GM12878 (cell line): Measurements from ENCODE around the gene ADAM30. TPM values are rescaled to one million over a fixed set of nuclear protein-coding genes. Genes with fewer than 3 reads are reported as not detected.

Experiments
- ATAC-seq: fragments of 200-7000 bp; cut with Tn5 transposase; 3 replicates; pipeline ENCODE4 v1.9.1; 2020; ENCODE audit warnings: mild to moderate bottlenecking, moderate library complexity
- Bru-seq: library from RNA; stranded (reverse); fragments of 400-500 nt; gene quantifications from one replicate; lab custom pipeline; 2021; lab: Mats Ljungman, UMichigan
- BruChase-seq, 2 experiments: library from RNA; stranded (reverse); fragments of 400-500 nt; gene quantifications; one replicate each; lab custom pipeline; 2021; lab: Mats Ljungman, UMichigan
- BruUV-seq: library from RNA; stranded (reverse); fragments of 400-500 nt; replicated peaks from 2 replicates; lab custom pipeline; 2021; lab: Mats Ljungman, UMichigan
- CTCF ChIA-PET: fragments of 300-600 bp; sonication (Branson Sonifier 250); formaldehyde crosslinking; extraction: SDS; loops from one replicate; lab custom pipeline; 2021; ENCODE audit warnings: inconsistent platforms; lab: Yijun Ruan, JAX
- POLR2A ChIA-PET: fragments of 350-600 bp; formaldehyde crosslinking; extraction: SDS; loops from one replicate; lab custom pipeline; 2021; ENCODE audit warnings: inconsistent platforms; lab: Charles Lee
- RAD21 ChIA-PET: fragments of 300-600 bp; sonication (Branson Sonifier 250); formaldehyde crosslinking; loops from one replicate; lab custom pipeline; 2023; ENCODE audit warnings: antibody characterized with exemption; ENCODE audit not compliant: unreplicated experiment; lab: Charles Lee
- SMC1A ChIA-PET: fragments of 300-600 bp; sonication (Branson Sonifier 250); formaldehyde crosslinking; loops from one replicate; lab custom pipeline; 2023; ENCODE audit not compliant: unreplicated experiment, uncharacterized antibody; lab: Charles Lee
- DNase-seq: peaks from one replicate; pipeline ENCODE4 v3.0.0-alpha.2; 2011; ENCODE audit warnings: low read depth, low spot score
- FAIRE-seq: peaks from 3 replicates; lab custom pipeline; 2011; peaks lifted over from hg19 to GRCh38; lab: Jason Lieb, UNC
- H2AFZ ChIP-seq: 2 replicates; pipeline ENCODE4 v1.6.0; 2011; ENCODE audit warnings: low read depth, low read length, control low read depth; ENCODE audit not compliant: control insufficient read depth
- H3K27ac ChIP-seq: 2 replicates; pipeline ENCODE4 v1.5.1; 2011; ENCODE audit warnings: control low read depth; ENCODE audit not compliant: control insufficient read depth, insufficient read depth
- H3K27me3 ChIP-seq, 2 experiments: replicated peaks in 1 of 2; 2 replicates each; pipeline versions ENCODE4 v1.6.0 to v1.6.1; 2011; ENCODE audit warnings: low read length in 1 of 2; ENCODE audit not compliant: control insufficient read depth in 2 of 2, insufficient read depth in 2 of 2
- H3K36me3 ChIP-seq, 2 experiments: 2 replicates each; pipeline ENCODE4 v1.5.1; 2011; ENCODE audit warnings: low read length in 1 of 2; ENCODE audit not compliant: control insufficient read depth in 2 of 2, insufficient read depth in 2 of 2
- H3K4me1 ChIP-seq: 2 replicates; pipeline ENCODE4 v1.6.1; 2011; ENCODE audit warnings: mild to moderate bottlenecking, low read length, moderate library complexity, mixed read lengths; ENCODE audit not compliant: control insufficient read depth, insufficient read depth
- H3K4me2 ChIP-seq: 2 replicates; pipeline ENCODE4 v1.6.0; 2011; ENCODE audit warnings: control low read depth; ENCODE audit not compliant: control insufficient read depth, insufficient read depth
- H3K4me3 ChIP-seq: fragments of 200-600 bp; sonication (generic); 2 replicates; pipeline ENCODE4 v1.5.1; 2016
- H3K79me2 ChIP-seq: 2 replicates; pipeline ENCODE4 v1.6.0; 2011; ENCODE audit warnings: low read length; ENCODE audit not compliant: control insufficient read depth, insufficient read depth
- H3K9ac ChIP-seq: 2 replicates; pipeline ENCODE4 v1.8.0; 2011; ENCODE audit warnings: low read length, control low read depth, mixed read lengths; ENCODE audit not compliant: control insufficient read depth, insufficient read depth
- H3K9me3 ChIP-seq: replicated peaks from 3 replicates; pipeline ENCODE4 v1.5.1; 2011; ENCODE audit warnings: mild to moderate bottlenecking, low read length; ENCODE audit not compliant: control insufficient read depth, insufficient read depth
- H4K20me1 ChIP-seq: 2 replicates; pipeline ENCODE4 v1.6.0; 2011; ENCODE audit not compliant: control insufficient read depth, insufficient read depth
- BMI1 ChIP-seq: fragments of 450-650 bp; IDR thresholded peaks from 2 replicates; pipeline ENCODE4 v1.6.1; 2016; ENCODE audit warnings: mild to moderate bottlenecking, moderate library complexity, borderline replicate concordance
- BRCA1 ChIP-seq: IDR thresholded peaks from 2 replicates; pipeline ENCODE4 v1.6.1; 2011; ENCODE audit warnings: low read depth, low read length, improper control_type of control experiment
- JUNB ChIP-seq: IDR thresholded peaks from 2 replicates; pipeline ENCODE4 v1.6.1; 2016; ENCODE audit warnings: antibody characterized with exemption, mild to moderate bottlenecking
- NR2F1 ChIP-seq: fragments of 450-650 bp; conservative IDR thresholded peaks from 2 replicates; pipeline ENCODE4 v1.6.1; 2017; ENCODE audit warnings: mild to moderate bottlenecking
- RB1 ChIP-seq: fragments of 450-650 bp; formaldehyde crosslinking; IDR thresholded peaks from 2 replicates; pipeline ENCODE4 v1.6.1; 2017; ENCODE audit warnings: mild to moderate bottlenecking, borderline replicate concordance
- TCF3 ChIP-seq: IDR thresholded peaks from 2 replicates; pipeline ENCODE4 v1.6.1; 2012; ENCODE audit warnings: low read depth, mild to moderate bottlenecking, low read length, borderline replicate concordance; ENCODE audit not compliant: insufficient read depth
- ZNF384 ChIP-seq: IDR thresholded peaks from 2 replicates; pipeline ENCODE4 v1.6.1; 2012; ENCODE audit warnings: low read depth, mild to moderate bottlenecking, low read length, improper control_type of control experiment, borderline replicate concordance
- WGBS: methylation state at CpG from one replicate; pipeline ENCODE4 v1.1.6; 2016; ENCODE audit warnings: low lambda C conversion rate; ENCODE audit not compliant: insufficient replicate concordance, insufficient coverage; ENCODE audit errors: missing lambda C conversion rate; 5-methylcytosine and 5-hydroxymethylcytosine counted together
- in situ Hi-C: fragments of 300-500 bp; cut with MboI; formaldehyde crosslinking; loops from 9 replicates; pipeline ENCODE4 v1.14.3; 2018; ENCODE audit warnings: mixed read lengths
- intact Hi-C: fragments of 100-400 bp; cut with micrococcal nuclease; formaldehyde crosslinking; loops from one replicate; pipeline ENCODE4 v1.14.2; 2022; ENCODE audit not compliant: unreplicated experiment
- long read RNA-seq, 2 experiments: library from polyadenylated mRNA; unstranded; transcript quantifications; one replicate each; pipeline ENCODE4 v2.0.0, GENCODE V29; 2019 to 2020
- polyA minus RNA-seq, 3 experiments: library from RNA; depleted of rRNA, polyadenylated mRNA; stranded (reverse); fragments of >200 nt; gene quantifications; 2 replicates each; pipeline ENCODE4 v1.2.3, GENCODE V29; 2011
- polyA plus RNA-seq, 11 experiments: library from polyadenylated mRNA; depleted of rRNA in 4 of 11; unstranded in 6 of 11; stranded (reverse) in 5 of 11; fragments of >200 nt; fragmentation: Nextera tagmentation in 4 of 11; fragmentation: Illumina TruSeq in 1 of 11; extraction: Ambion mirVana in 4 of 11; extraction: Trizol in 1 of 11; gene quantifications; 1 replicate in 1 of 11; 2 replicates in 10 of 11; pipeline versions ENCODE4 v1.2.1 to v1.2.3, GENCODE V29; 2011 to 2016; ENCODE audit warnings: inconsistent platforms in 2 of 11, missing spikeins in 2 of 11, low read depth in 1 of 11
- total RNA-seq, 4 experiments: library from RNA; depleted of rRNA in 3 of 4; stranded (reverse); fragments of >200 nt in 3 of 4; fragmentation: Illumina TruSeq in 1 of 4; extraction: Trizol in 1 of 4; gene quantifications; 2 replicates each; pipeline versions ENCODE4 v1.2.1 to v1.2.3, GENCODE V29; 2013 to 2021
- TF ChIP-seq, protein P1 (sequence below): fragments of 450-650 bp; IDR thresholded peaks from 2 replicates; pipeline ENCODE4 v1.6.1; 2014; ENCODE audit warnings: mild to moderate bottlenecking
- TF ChIP-seq, protein P2 (sequence below): IDR thresholded peaks from 2 replicates; pipeline ENCODE4 v1.6.1; 2011; ENCODE audit warnings: low read depth, mild to moderate bottlenecking, low read length, moderate library complexity, borderline replicate concordance; ENCODE audit errors: extremely low read depth
- TF ChIP-seq, protein P3 (sequence below): IDR thresholded peaks from 2 replicates; pipeline ENCODE4 v1.6.1; 2011; ENCODE audit warnings: borderline replicate concordance, low read depth, mild to moderate bottlenecking, moderate library complexity, mixed read lengths, low read length; ENCODE audit not compliant: insufficient read depth; ENCODE audit errors: extremely low read length
- TF ChIP-seq, protein P4 (sequence below): fragments of 450-650 bp; IDR thresholded peaks from 2 replicates; pipeline ENCODE4 v1.6.1; 2017; ENCODE audit warnings: mild to moderate bottlenecking, moderate library complexity

Gene ADAM30
- total RNA-seq (2013; cell fraction: nucleolus; rRNA removed): not detected in 2 replicates
- total RNA-seq (2014; rRNA removed) (not detected in 2 replicates), total RNA-seq (2014; rRNA removed; fragmentation: Illumina TruSeq; extraction: Trizol) (not detected in 2 replicates), total RNA-seq (2021) (not detected in 2 replicates), polyA plus RNA-seq (2011; rRNA removed) (not detected in 2 replicates), polyA plus RNA-seq (2014; fragmentation: Illumina TruSeq; extraction: Trizol) (not detected in 2 replicates), polyA plus RNA-seq (2014; fragmentation: Nextera tagmentation; extraction: Ambion mirVana) (not detected), polyA plus RNA-seq (2014; rRNA removed) (not detected in 2 replicates), polyA plus RNA-seq (2016; fragmentation: Nextera tagmentation; extraction: Ambion mirVana) (not detected), polyA minus RNA-seq (2011; rRNA and poly(A)+ RNA removed) (not detected in 2 replicates), Bru-seq, nascent RNA (not detected), BruChase-seq, experiment 1, labeled RNA remaining after a 6-hour chase (percentile 17 among the genes with signal in this experiment), BruChase-seq, experiment 2, labeled RNA remaining after a 2-hour chase (not detected)
- polyA plus RNA-seq (2011; ENCODE audit: low read depth): not detected
- polyA plus RNA-seq (2011; cell fraction: cytosol; rRNA removed): not detected in 2 replicates
- not detected in 2 replicates for polyA plus RNA-seq (2011; cell fraction: nucleus; rRNA removed)
- polyA plus RNA-seq (2012): not detected in 2 replicates
- not detected in 2 replicates for polyA minus RNA-seq (2011; cell fraction: cytosol; rRNA and poly(A)+ RNA removed)
- not detected in 2 replicates for polyA minus RNA-seq (2011; cell fraction: nucleus; rRNA and poly(A)+ RNA removed)
- long read RNA-seq, experiment 1: 0 reads
- long read RNA-seq, experiment 2: 0 reads

DNA sequence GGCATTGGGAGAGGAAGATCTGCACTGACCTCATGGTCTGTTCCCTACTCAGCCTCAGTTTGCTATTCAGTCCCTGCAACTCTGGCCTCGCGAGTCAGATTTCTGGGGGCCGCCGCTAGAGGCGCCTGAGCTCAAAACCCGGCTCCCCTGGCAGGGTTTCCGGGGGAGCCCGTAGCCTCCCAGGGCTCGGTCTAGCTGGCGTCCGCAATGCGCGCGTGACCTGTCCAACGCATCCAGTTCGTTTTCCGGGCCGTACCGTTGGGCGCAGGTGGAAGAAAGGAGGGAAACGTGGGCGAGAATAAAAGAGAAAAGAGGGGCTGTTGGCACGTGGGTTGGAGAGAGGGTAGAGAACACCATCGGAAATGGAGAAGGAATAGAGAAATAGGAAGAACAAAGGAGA, at the start of gene ADAM30:
TSS of gene ADAM30 (minus strand) at position 213 of the 400 bp plus-strand sequence. CDS start at position 34, 179 bp downstream.
- no peak within 1 kb of the TSS for H3K4me2 ChIP-seq
- H3K27me3 ChIP-seq: peaks cover 0 to 3% of the 10 kb centered on the region in 2 experiments; a peak in 3 of 4 replicates
- no peak within 1 kb of the TSS for H3K4me3 ChIP-seq
- ChIA-PET POLR2A (no interaction called here), SMC1A (no interaction called here), CTCF (no interaction called here), RAD21 (no interaction called here)
- H3K4me1 ChIP-seq: no peaks in the 10 kb centered on the region
- WGBS: 74% methylated on average over 24 of the region's 24 CpGs
- no peaks in the 10 kb centered on the region for H3K9me3 ChIP-seq
- no peaks in the 10 kb centered on the region for H4K20me1 ChIP-seq
- BruUV-seq: no TSS peak
- H3K36me3 ChIP-seq: no peaks in the 10 kb centered on the region
- H3K9ac ChIP-seq: no peak within 1 kb of the TSS
- no peak within 1 kb of the TSS for H3K27ac ChIP-seq
- intact Hi-C loops: no loop called here
- FAIRE-seq (no peak), DNase-seq (no peak), ATAC-seq (no peak)
- in situ Hi-C loops: no loop called here
- no peak within 1 kb of the TSS for H2AFZ ChIP-seq
- no peaks in the 10 kb centered on the region for H3K79me2 ChIP-seq
- TF ChIP-seq RB1 (no peak), NR2F1 (no peak), BMI1 (no peak), BRCA1 (no peak), JUNB (no peak), ZNF384 (no peak), TCF3 (no peak)
- TF ChIP-seq, protein P1, sequence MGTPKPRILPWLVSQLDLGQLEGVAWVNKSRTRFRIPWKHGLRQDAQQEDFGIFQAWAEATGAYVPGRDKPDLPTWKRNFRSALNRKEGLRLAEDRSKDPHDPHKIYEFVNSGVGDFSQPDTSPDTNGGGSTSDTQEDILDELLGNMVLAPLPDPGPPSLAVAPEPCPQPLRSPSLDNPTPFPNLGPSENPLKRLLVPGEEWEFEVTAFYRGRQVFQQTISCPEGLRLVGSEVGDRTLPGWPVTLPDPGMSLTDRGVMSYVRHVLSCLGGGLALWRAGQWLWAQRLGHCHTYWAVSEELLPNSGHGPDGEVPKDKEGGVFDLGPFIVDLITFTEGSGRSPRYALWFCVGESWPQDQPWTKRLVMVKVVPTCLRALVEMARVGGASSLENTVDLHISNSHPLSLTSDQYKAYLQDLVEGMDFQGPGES: no peak
- TF ChIP-seq, protein P2, sequence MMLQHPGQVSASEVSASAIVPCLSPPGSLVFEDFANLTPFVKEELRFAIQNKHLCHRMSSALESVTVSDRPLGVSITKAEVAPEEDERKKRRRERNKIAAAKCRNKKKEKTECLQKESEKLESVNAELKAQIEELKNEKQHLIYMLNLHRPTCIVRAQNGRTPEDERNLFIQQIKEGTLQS: no peak
- TF ChIP-seq, protein P3, sequence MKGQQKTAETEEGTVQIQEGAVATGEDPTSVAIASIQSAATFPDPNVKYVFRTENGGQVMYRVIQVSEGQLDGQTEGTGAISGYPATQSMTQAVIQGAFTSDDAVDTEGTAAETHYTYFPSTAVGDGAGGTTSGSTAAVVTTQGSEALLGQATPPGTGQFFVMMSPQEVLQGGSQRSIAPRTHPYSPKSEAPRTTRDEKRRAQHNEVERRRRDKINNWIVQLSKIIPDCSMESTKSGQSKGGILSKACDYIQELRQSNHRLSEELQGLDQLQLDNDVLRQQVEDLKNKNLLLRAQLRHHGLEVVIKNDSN: no peak
- TF ChIP-seq, protein P4, sequence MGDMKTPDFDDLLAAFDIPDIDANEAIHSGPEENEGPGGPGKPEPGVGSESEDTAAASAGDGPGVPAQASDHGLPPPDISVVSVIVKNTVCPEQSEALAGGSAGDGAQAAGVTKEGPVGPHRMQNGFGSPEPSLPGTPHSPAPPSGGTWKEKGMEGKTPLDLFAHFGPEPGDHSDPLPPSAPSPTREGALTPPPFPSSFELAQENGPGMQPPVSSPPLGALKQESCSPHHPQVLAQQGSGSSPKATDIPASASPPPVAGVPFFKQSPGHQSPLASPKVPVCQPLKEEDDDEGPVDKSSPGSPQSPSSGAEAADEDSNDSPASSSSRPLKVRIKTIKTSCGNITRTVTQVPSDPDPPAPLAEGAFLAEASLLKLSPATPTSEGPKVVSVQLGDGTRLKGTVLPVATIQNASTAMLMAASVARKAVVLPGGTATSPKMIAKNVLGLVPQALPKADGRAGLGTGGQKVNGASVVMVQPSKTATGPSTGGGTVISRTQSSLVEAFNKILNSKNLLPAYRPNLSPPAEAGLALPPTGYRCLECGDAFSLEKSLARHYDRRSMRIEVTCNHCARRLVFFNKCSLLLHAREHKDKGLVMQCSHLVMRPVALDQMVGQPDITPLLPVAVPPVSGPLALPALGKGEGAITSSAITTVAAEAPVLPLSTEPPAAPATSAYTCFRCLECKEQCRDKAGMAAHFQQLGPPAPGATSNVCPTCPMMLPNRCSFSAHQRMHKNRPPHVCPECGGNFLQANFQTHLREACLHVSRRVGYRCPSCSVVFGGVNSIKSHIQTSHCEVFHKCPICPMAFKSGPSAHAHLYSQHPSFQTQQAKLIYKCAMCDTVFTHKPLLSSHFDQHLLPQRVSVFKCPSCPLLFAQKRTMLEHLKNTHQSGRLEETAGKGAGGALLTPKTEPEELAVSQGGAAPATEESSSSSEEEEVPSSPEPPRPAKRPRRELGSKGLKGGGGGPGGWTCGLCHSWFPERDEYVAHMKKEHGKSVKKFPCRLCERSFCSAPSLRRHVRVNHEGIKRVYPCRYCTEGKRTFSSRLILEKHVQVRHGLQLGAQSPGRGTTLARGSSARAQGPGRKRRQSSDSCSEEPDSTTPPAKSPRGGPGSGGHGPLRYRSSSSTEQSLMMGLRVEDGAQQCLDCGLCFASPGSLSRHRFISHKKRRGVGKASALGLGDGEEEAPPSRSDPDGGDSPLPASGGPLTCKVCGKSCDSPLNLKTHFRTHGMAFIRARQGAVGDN: no peak
